K562 (cell line): Measurements from ENCODE around the gene EPOP. TPM values are rescaled to one million over a fixed set of nuclear protein-coding genes. Genes with fewer than 3 reads are reported as not detected.
A peak's percentile ranks its signal among the peaks of the same experiment; 100 is the strongest.

Experiments
- BRCA1 ChIP-seq, 2 experiments: fragments of 450-650 bp in 1 of 2; sonication (generic) in 1 of 2; formaldehyde crosslinking in 1 of 2; IDR thresholded peaks; 2 replicates each; pipeline versions ENCODE4 v1.5.0 to v1.6.1; 2017 to 2020; ENCODE audit warnings: mild to moderate bottlenecking in 1 of 2, missing genetic modification reagents in 1 of 2
- BRD9 ChIP-seq: fragments of 450-650 bp; IDR thresholded peaks from 2 replicates; pipeline ENCODE4 v1.6.1; 2018; ENCODE audit warnings: low read depth; ENCODE audit not compliant: partially characterized antibody
- CBX1 ChIP-seq: sonication (generic); IDR thresholded peaks from 2 replicates; pipeline ENCODE4 v1.6.1; 2016; ENCODE audit warnings: antibody characterized with exemption, low read depth, mild to moderate bottlenecking
- COPS2 ChIP-seq: fragments of 450-650 bp; conservative IDR thresholded peaks from 2 replicates; pipeline ENCODE4 v1.6.1; 2016; ENCODE audit warnings: mild to moderate bottlenecking, moderate library complexity
- CXXC5 ChIP-seq: fragments of 250-450 bp; sonication (Bioruptor Pico); IDR thresholded peaks from 2 replicates; pipeline ENCODE4 v1.8.0; 2022; ENCODE audit warnings: inconsistent platforms, mild to moderate bottlenecking, moderate library complexity
- EGR1 ChIP-seq: fragments of 450-650 bp; conservative IDR thresholded peaks from 2 replicates; pipeline ENCODE4 v1.6.1; 2017; ENCODE audit warnings: mild to moderate bottlenecking
- HCFC1 ChIP-seq: IDR thresholded peaks from 2 replicates; pipeline ENCODE4 v1.6.1; 2012; ENCODE audit warnings: low read depth, low read length, improper control_type of control experiment
- MTF1 ChIP-seq: fragments of 250-450 bp; sonication (Bioruptor Pico); IDR thresholded peaks from 2 replicates; pipeline ENCODE4 v1.9.0; 2021; ENCODE audit warnings: moderate library complexity, mild to moderate bottlenecking, inconsistent platforms, borderline replicate concordance
- MYC ChIP-seq, 2 experiments: fragments of 250-450 bp in 1 of 2; sonication (Bioruptor Pico) in 1 of 2; IDR thresholded peaks; 2 replicates each; pipeline versions ENCODE4 v1.5.1 to v1.6.1; 2012 to 2021; ENCODE audit warnings: low read depth in 2 of 2, borderline replicate concordance in 1 of 2, improper control_type of control experiment in 1 of 2, low read length in 1 of 2, mild to moderate bottlenecking in 1 of 2, moderate library complexity in 1 of 2
- NFRKB ChIP-seq: fragments of 450-650 bp; IDR thresholded peaks from 2 replicates; pipeline ENCODE4 v1.6.1; 2016; ENCODE audit warnings: low read depth
- POLR2AphosphoS5 ChIP-seq: IDR thresholded peaks from 2 replicates; pipeline ENCODE4 v1.6.1; 2011; ENCODE audit warnings: mild to moderate bottlenecking, low read depth, low read length, moderate library complexity; ENCODE audit not compliant: control insufficient read depth, insufficient read depth
- POLR2H ChIP-seq: IDR thresholded peaks from 2 replicates; pipeline ENCODE4 v1.6.1; 2016; ENCODE audit warnings: missing genetic modification characterization, low read depth, mild to moderate bottlenecking, control low read depth, missing compliant biosample characterization, moderate library complexity
- RB1 ChIP-seq: fragments of 450-650 bp; IDR thresholded peaks from 2 replicates; pipeline ENCODE4 v1.6.1; 2017; ENCODE audit warnings: low read depth, mild to moderate bottlenecking
- RBFOX2 ChIP-seq: fragments of 200-400 bp; formaldehyde crosslinking; IDR thresholded peaks from 2 replicates; pipeline ENCODE4 v1.6.1; 2017; ENCODE audit warnings: low read depth, mild to moderate bottlenecking, low read length, moderate library complexity
- SMAD4 ChIP-seq: fragments of 250-450 bp; sonication (Bioruptor Pico); conservative IDR thresholded peaks from 2 replicates; pipeline ENCODE4 v1.8.0; 2021; ENCODE audit warnings: inconsistent platforms, mild to moderate bottlenecking, moderate library complexity
- SNRNP70 ChIP-seq: fragments of 200-400 bp; formaldehyde crosslinking; optimal IDR thresholded peaks from 2 replicates; pipeline ENCODE3; 2017; ENCODE audit warnings: low read depth, low read length
- SREBF1 ChIP-seq: fragments of 150-350 bp; IDR thresholded peaks from 2 replicates; pipeline ENCODE4 v1.6.1; 2014; ENCODE audit warnings: antibody characterized with exemption, low read depth, low read length, borderline replicate concordance
- TAF1 ChIP-seq: IDR thresholded peaks from 2 replicates; pipeline ENCODE4 v1.6.1; 2011; ENCODE audit warnings: mild to moderate bottlenecking, low read length, moderate library complexity; ENCODE audit not compliant: insufficient read depth, control insufficient read depth, severe bottlenecking; ENCODE audit errors: extremely low read depth
- TEAD4 ChIP-seq, 2 experiments: sonication (generic) in 1 of 2; formaldehyde crosslinking in 1 of 2; IDR thresholded peaks; 2 replicates each; pipeline versions ENCODE4 v1.6.1 to v1.8.0; 2012 to 2022; ENCODE audit warnings: borderline replicate concordance in 1 of 2, inconsistent platforms in 1 of 2, low read length in 1 of 2, mild to moderate bottlenecking in 1 of 2, missing genetic modification reagents in 1 of 2
- TRIM24 ChIP-seq, 2 experiments: fragments of 450-650 bp; IDR thresholded peaks; 2 replicates each; pipeline ENCODE4 v1.6.1; 2016
- ZNF212 ChIP-seq: fragments of 450-650 bp; formaldehyde crosslinking; IDR thresholded peaks from 2 replicates; pipeline ENCODE4 v1.4.0; 2020; ENCODE audit warnings: mild to moderate bottlenecking
- ZNF707 ChIP-seq: fragments of 250-450 bp; sonication (Bioruptor Pico); conservative IDR thresholded peaks from 2 replicates; pipeline ENCODE4 v1.8.0; 2022; ENCODE audit warnings: inconsistent platforms, mild to moderate bottlenecking, moderate library complexity
- ZNF830 ChIP-seq: fragments of 250-450 bp; sonication (Bioruptor Pico); IDR thresholded peaks from 2 replicates; pipeline ENCODE4 v1.5.0; 2021; ENCODE audit warnings: mild to moderate bottlenecking
- polyA plus RNA-seq, 8 experiments: library from polyadenylated mRNA; depleted of rRNA in 4 of 8; stranded (reverse) in 5 of 8; unstranded in 3 of 8; fragments of >200 nt; fragmentation: Nextera tagmentation in 2 of 8; fragmentation: Illumina TruSeq in 1 of 8; extraction: Ambion mirVana in 2 of 8; extraction: Trizol in 1 of 8; gene quantifications; 2 replicates each; pipeline versions ENCODE4 v1.2.1 to v1.2.3, GENCODE V29; 2011 to 2014; ENCODE audit warnings: inconsistent platforms in 1 of 8, missing spikeins in 1 of 8
- total RNA-seq, 7 experiments: library from RNA; depleted of rRNA in 6 of 7; stranded (reverse); fragments of >200 nt in 6 of 7; fragmentation: Illumina TruSeq in 2 of 7; extraction: Trizol in 2 of 7; gene quantifications; 2 replicates each; pipeline versions ENCODE4 v1.2.1 to v1.2.3, GENCODE V29; 2011 to 2021; ENCODE audit warnings: low replicate concordance in 1 of 7
- TF ChIP-seq, protein P1 (sequence below): fragments of 250-450 bp; sonication (Bioruptor Pico); IDR thresholded peaks from 2 replicates; pipeline ENCODE4 v1.8.0; 2022; ENCODE audit warnings: moderate library complexity, mild to moderate bottlenecking, inconsistent platforms
- TF ChIP-seq, protein P2 (sequence below): sonication (generic); formaldehyde crosslinking; IDR thresholded peaks from 2 replicates; pipeline ENCODE4 v1.8.0; 2022; ENCODE audit warnings: missing genetic modification reagents, mild to moderate bottlenecking, borderline replicate concordance

EPOP gene
- total and polyA plus RNA-seq, 9 of the 15 experiments (the other 6 are each of a cell fraction or from before 2014, with no cell fraction given): 0.41 to 10.6 (median 4.6) TPM

DNA sequence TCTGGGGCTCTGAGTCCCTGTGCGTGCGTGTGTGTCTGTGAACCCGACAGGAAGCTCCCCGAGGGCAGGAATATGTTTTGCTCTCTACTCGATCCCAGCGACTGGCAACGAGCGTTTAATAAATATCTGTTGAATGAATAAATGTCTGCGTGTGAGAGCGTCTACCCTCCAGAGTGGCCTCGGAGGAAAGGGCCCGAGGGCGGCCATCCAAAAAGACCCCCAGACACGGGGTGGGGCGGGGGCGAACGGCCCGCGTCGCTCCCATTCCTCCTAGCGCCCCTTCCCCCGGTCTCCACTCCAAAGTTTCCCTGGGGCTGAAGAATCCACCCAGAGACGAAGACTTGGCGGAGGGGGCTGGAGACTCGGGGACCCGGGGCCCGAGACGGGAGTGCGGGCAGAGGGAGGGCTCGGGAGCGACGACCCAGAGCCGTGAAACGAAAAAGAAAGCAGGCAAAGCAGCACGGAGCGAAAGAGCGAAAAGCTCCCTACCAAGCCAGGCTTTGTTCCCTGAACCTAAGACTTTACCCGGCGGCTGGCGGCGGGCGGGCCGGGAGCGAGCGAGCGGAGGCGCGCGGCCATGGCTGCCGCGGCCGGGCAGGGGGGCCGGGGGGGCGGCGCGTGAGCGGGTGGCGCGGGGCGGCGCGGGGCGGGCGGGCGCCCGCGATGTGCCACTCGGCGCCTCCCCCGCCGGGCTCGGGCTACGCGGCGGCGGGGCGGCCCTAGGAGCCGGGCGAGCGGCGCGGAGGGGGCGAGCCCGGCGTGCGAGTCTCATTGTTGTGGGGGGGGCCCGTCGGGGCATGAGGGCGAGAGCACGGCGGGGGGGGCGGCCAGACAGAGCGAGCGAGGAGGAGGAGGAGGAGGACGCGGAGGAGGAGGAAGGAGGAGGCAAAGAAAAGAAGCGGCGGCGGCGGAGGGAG, 30.1 kb upstream of the EPOP start, which contains the start of gene MLLT6 (continued):
- TF ChIP-seq ZNF830 (CRISPR knock-in tag): no peak
- TF ChIP-seq HCFC1: peak; percentile 25; the same call in 1 of the 2 replicates
- no peak for TF ChIP-seq COPS2
- no peak for TF ChIP-seq MTF1
- TF ChIP-seq BRD9: peak; percentile 35
- 0 out of 2 replicates have a peak, but pooled peaks have one; percentile 35 for TF ChIP-seq POLR2AphosphoS5
- no peak for TF ChIP-seq SREBF1
- peak; percentile 35; the same call in 1 of the 2 replicates for TF ChIP-seq POLR2H (tag)
- 0 out of 2 replicates have a peak, but pooled peaks have one; percentile 9 for TF ChIP-seq ZNF212 (CRISPR knock-in tag)
- TF ChIP-seq TEAD4 (IDR thresholded peaks at IDR 0.05; ENCODE audit: low read length): 0 out of 2 replicates have a peak, but pooled peaks have one; percentile 4
- no peak for TF ChIP-seq TEAD4 (CRISPR knock-in tag; IDR thresholded peaks at IDR 0.05; ENCODE audit: borderline replicate concordance)
- TF ChIP-seq BRCA1 (IDR thresholded peaks at IDR 0.05): no peak
- TF ChIP-seq BRCA1 (CRISPR knock-in tag; IDR thresholded peaks at IDR 0.05): no peak
- TF ChIP-seq MYC (IDR thresholded peaks at IDR 0.05; ENCODE audit: low read depth, low read length): 0 out of 2 replicates have a peak, but pooled peaks have one; percentile 10
- no peak for TF ChIP-seq MYC (CRISPR knock-in tag; IDR thresholded peaks at IDR 0.05; ENCODE audit: borderline replicate concordance, low read depth)
- TF ChIP-seq SMAD4 (CRISPR knock-in tag): peak; percentile 58; the same call in 1 of the 2 replicates
- TF ChIP-seq TRIM24 (IDR thresholded peaks at IDR 0.05): no peak
- TF ChIP-seq SNRNP70: no peak
- TF ChIP-seq EGR1: peak; percentile 67
- TF ChIP-seq CXXC5 (CRISPR knock-in tag): peak; percentile 65
- no peak for TF ChIP-seq RB1
- TF ChIP-seq, protein P1, sequence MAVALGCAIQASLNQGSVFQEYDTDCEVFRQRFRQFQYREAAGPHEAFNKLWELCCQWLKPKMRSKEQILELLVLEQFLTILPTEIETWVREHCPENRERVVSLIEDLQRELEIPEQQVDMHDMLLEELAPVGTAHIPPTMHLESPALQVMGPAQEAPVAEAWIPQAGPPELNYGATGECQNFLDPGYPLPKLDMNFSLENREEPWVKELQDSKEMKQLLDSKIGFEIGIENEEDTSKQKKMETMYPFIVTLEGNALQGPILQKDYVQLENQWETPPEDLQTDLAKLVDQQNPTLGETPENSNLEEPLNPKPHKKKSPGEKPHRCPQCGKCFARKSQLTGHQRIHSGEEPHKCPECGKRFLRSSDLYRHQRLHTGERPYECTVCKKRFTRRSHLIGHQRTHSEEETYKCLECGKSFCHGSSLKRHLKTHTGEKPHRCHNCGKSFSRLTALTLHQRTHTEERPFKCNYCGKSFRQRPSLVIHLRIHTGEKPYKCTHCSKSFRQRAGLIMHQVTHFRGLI (CRISPR knock-in tag): no peak
- peak; percentile 71 for TF ChIP-seq TAF1
- TF ChIP-seq, protein P2, sequence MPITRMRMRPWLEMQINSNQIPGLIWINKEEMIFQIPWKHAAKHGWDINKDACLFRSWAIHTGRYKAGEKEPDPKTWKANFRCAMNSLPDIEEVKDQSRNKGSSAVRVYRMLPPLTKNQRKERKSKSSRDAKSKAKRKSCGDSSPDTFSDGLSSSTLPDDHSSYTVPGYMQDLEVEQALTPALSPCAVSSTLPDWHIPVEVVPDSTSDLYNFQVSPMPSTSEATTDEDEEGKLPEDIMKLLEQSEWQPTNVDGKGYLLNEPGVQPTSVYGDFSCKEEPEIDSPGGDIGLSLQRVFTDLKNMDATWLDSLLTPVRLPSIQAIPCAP (CRISPR knock-in tag): no peak
- TF ChIP-seq ZNF707: peak; percentile 18; the same call in 1 of the 2 replicates
- peak; percentile 45 for TF ChIP-seq NFRKB
- TF ChIP-seq CBX1: 0 out of 2 replicates have a peak, but pooled peaks have one; percentile 22
- TF ChIP-seq RBFOX2: peak; percentile 74
